ENCODE results near the gene CCDC57. TPM values are rescaled to one million over a fixed set of nuclear protein-coding genes. Genes with fewer than 3 reads are reported as not detected.
"Not testable (repeated sequence)": the region's sequence is repeated elsewhere in the genome, so short reads cannot be mapped to it uniquely, and the experiment has no call there.

The CCDC57 gene
- polyA plus RNA-seq, 4 donors, result 34.6 to 52.4 (median 44.5) TPM

- no peak for DNase-seq (ENCODE audit: low read depth in 4 of 4, low spot score in 3 of 4)
Measured at GRCh38 chr17:82138511-82138992, 74.1 kb downstream of the CCDC57 start.

DNA sequence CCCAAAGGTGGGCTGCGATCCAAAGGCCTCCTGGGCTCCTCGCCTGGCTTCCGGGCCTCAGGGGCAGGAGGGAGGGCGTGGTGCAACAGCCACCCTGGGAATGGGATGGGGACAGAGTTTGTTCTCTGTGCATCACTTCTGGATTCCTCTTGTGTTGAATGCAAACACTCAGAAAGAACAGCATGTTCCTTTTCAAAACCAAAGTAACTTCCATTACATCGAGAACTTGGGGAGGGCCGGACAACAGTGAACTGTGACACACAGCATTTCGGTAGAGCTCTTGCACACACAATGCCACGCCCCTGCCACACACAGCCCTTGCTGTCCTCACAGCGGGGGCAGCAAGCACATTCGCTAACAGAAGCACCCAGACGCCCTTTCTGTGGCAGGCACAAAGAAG, 78.5 kb downstream of the CCDC57 start:
- no peak for DNase-seq (ENCODE audit: low read depth in 4 of 4, low spot score in 3 of 4)

- DNase-seq (ENCODE audit: low read depth in 4 of 4, low spot score in 3 of 4), result not testable (repeated sequence)
Measured at GRCh38 chr17:82133166-82133953, 79.3 kb downstream of the CCDC57 start.

DNA sequence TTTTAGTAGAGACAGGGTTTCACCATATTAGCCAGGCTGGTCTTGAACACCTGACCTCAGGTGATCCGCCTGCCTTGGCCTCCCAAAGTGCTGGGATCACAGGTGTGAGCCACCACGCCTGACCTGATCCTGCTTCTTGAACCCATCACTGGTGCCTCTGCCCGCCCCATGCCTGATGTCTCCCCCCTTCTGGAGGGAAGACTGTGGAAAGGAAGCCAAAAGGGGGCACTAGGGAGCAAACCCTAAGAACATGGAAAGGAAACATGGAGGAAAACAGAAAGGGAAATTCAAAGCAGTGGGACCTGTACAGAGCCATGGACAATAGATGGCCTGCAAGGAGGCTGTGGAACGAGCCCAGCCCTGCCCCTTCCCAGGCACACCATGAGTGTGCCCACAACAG, 83.5 kb downstream of the CCDC57 start:
- DNase-seq (ENCODE audit: low read depth in 4 of 4, low spot score in 3 of 4), result no peak

GRCh38 chr17:82128287-82128686, 84.4 kb downstream of the CCDC57 start:
- no peak for DNase-seq (ENCODE audit: low read depth in 4 of 4, low spot score in 3 of 4)

GRCh38 chr17:82127704-82128103, 84.9 kb downstream of the CCDC57 start:
- no peak for DNase-seq (ENCODE audit: low read depth in 4 of 4, low spot score in 3 of 4)

GRCh38 chr17:82127315-82127595, 85.4 kb downstream of the CCDC57 start:
- DNase-seq (ENCODE audit: low read depth in 4 of 4, low spot score in 3 of 4), result no peak

DNA sequence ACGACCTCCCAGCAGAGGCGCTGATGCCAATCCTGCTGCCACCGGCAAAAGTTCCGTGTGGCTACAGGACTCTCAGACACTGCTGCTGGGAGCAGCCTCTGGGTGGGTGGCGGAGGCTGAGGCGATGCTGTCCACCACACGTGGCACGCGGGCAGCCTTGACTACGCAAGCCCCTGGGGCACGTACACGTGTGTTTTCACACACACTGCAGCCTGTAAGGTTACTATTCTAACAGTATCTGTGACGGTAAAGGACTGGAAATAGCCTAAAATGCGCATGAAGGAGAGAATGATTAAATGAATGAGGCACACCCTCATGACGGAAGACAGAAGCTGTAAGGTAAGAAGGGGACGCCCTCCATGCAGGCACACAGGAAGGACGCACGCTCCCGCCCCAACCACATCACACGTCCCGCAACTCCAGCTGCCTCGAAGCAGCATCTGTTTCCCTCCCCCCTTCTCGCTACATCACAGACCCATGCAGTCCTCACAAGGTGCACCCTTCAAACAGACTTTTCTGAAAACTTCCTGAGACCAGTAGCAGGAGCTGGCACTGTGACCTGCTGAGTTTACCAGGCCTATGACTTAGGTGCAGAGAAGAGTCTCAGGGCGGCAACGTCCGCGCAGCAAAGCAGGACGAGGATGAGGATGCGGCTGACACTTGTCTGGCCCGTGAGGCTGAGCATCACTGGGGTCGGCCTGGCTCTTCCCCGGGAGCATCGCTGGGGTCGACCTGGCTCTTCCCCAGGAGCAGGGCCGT, 85.9 kb downstream of the CCDC57 start:
- DNase-seq (ENCODE audit: low read depth in 4 of 4, low spot score in 3 of 4), result no peak

DNA sequence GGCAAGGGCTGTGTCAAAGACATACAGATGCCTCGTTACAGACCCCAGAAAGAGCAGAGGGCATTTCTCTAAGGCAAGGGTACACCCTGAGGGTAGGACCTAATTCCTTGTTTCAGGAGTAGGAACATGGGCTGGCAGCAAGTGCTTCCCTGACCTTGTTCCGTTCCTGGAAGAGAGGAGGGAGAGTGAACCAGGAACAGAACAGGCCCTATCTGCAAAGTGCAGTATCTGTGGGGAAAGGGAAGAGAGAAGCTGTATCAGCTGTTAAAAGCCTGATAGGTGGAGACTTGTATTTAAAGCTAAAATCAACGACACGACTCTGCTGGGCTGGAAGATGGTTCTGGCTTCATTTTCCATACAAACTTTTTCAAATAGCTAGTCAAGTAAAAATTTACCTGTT, 88.5 kb downstream of the CCDC57 start:
- no peak for DNase-seq (ENCODE audit: low read depth in 4 of 4, low spot score in 3 of 4)

GRCh38 chr17:82121660-82122629, 90.7 kb downstream of the CCDC57 start:
- DNase-seq (ENCODE audit: low read depth in 4 of 4, low spot score in 3 of 4), result no peak

DNA sequence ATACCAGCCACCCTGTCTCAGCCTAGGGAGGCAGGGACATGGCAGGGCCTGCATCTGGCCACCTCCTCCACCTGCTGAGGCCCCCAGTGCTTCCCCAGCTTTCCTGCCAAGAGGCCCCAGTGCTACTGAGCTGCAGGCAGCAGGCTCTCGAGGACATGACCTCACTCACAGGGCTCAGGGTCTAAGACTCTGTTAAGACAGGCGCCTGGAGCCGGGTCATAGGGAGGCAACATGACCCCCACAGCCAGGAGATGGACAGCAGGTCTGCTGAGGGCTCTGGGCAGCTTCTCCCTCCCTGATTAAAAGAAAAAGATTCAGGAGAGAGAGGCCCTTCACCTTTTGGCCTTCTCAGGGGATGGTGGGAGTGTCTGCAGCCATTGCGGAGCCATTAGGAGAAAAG, 91.4 kb downstream of the CCDC57 start:
- DNase-seq (ENCODE audit: low read depth in 4 of 4, low spot score in 3 of 4), result no peak

DNA sequence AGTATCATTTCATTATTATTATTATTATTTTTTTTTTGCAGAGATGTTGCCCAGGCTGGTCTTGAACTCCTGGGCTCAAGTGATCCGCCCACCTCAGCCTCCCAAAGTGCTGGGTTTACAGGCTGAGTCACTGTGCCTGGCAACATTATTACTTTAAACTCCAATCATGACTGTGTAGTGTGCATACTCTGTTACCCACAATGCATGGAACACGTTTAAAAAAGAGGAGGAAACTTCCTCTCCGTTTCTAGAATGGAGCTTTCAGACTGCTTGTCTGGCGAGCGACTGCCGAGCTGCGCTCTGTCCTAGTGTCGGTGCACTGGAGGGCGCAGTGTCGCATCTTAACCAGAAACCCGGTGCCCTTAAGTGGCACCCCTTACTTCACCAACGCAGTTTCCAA, 92.5 kb downstream of the CCDC57 start:
- no peak for DNase-seq (ENCODE audit: low read depth in 4 of 4, low spot score in 3 of 4)

DNA sequence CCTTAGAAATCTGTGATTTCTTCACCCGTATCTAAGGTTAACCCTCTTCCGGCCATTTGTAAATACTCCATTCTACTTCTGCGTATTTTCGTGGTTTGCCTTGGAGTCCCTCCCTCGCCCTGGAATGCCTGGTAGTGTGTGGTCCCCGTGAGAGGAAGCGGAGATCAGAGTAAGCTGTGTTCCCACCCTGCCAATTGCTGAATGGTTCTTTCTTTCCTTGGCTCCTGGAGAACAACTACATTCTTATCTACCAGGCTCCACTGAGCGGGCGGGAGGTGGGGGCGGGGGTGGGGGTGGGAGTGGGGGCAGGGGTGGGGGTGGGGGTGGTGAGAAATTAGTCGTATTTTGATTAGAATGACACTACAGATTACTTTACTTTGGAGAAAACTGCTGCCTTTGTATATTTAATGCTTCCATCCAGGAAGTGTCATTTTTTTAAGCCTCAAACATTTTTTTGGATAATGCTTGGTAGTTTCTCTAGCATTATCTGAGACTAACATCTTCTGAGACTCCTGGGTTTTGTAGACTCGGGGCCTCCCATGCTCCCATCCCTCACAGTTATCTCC, 93.7 kb downstream of the CCDC57 start:
- DNase-seq (ENCODE audit: low read depth in 4 of 4, low spot score in 3 of 4), result no peak

- no peak for DNase-seq (ENCODE audit: low read depth in 4 of 4, low spot score in 3 of 4)
Measured at GRCh38 chr17:82118168-82118814, 94.4 kb downstream of the CCDC57 start.

- DNase-seq (ENCODE audit: low read depth in 4 of 4, low spot score in 3 of 4), result no peak
Measured at GRCh38 chr17:82117139-82118090, 95.2 kb downstream of the CCDC57 start.

GRCh38 chr17:82116246-82116645, 96.4 kb downstream of the CCDC57 start:
- DNase-seq (ENCODE audit: low read depth in 4 of 4, low spot score in 3 of 4), result no peak

DNA sequence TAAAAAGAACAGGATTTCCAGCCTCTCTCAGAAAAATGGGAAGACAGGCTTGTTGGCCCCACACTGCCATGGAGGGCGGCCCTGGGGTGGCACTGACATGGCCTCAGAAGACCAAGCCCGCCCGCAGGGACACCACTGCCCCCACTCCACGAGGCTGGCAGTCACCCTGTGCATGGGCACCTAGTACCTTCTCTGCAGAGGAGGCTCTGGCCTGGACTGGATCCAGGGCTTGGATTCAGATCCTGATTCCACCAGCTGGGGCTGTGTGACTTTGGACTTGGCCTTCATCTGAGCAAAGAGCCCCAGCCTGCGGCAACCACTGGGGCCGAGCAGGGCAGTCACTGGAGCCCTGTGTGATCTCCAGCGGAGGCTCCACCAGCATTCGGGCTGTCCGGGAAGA, 97.8 kb downstream of the CCDC57 start:
- no peak for DNase-seq (ENCODE audit: low read depth in 4 of 4, low spot score in 3 of 4)

DNA sequence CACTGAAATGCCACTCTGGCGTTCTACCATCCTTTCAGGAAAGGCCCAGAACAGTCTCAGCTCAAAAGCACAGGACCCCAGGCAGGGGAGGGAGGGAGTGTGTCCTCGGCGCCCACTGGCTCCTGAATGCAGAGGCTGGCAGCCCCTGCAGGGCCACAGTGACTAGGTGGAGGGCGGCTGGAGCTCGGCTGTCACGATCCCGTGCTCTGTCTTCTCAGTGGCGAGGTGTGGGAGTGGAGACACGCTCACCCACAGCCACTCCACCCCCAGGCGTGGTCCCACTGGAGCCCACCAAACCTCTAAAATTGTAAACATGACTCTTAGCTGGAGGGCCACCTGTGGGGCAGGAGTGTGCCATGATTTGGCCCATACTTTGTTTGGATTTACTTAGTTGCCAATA, 98.2 kb downstream of the CCDC57 start:
- no peak for DNase-seq (ENCODE audit: low read depth in 4 of 4, low spot score in 3 of 4)

DNA sequence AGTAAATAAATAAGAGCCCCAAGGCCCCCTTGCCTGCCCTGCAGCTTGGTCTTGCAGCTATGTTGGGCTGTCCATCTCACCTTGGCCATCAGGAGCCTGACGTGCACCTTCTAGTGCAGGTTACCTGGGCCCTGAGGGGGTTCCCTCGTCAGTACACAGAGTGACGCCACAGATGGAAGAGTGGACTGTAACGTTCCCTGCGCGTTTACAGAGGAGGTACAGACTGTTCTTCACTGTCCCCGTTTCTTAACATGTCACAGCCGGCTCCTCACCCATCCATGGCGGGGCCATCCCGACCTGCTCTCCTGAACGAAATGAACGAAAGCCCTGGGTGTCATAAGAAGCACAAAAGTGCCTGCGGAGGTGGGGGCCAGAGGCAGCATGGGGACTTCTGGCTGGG, 98.7 kb downstream of the CCDC57 start:
- no peak for DNase-seq (ENCODE audit: low read depth in 4 of 4, low spot score in 3 of 4)
